ENCODE data around the gene VPS41.

VPS41 gene

DNA sequence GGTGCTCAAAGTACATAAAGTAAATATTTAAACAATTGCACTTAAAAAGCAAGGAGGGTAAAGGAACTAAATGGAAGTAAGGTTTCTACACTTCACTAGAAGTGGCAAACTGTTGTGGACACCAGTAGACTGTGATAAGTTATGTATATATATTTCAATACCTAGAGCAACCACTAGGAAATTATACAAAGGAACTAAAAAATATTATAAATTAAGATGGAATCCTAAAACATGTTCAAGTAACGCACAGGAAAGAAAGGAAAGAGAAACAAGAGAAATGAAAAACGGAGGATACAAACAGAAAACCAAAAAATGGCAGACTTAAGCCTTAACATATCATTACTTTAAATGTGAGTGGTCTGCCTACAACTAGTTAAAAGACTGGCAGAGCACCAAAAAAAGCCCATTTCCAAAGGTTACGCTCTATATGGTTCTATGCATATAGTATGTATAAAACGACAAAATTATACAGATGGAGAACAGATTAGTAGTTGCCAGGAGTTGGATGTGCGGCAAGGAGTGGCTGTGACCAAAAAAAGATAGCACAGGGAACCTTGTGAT lies 19.0 kb downstream of the VPS41 start:
- no peak for DNase-seq (ENCODE audit: low read depth)
- TF ChIP-seq, protein P1, sequence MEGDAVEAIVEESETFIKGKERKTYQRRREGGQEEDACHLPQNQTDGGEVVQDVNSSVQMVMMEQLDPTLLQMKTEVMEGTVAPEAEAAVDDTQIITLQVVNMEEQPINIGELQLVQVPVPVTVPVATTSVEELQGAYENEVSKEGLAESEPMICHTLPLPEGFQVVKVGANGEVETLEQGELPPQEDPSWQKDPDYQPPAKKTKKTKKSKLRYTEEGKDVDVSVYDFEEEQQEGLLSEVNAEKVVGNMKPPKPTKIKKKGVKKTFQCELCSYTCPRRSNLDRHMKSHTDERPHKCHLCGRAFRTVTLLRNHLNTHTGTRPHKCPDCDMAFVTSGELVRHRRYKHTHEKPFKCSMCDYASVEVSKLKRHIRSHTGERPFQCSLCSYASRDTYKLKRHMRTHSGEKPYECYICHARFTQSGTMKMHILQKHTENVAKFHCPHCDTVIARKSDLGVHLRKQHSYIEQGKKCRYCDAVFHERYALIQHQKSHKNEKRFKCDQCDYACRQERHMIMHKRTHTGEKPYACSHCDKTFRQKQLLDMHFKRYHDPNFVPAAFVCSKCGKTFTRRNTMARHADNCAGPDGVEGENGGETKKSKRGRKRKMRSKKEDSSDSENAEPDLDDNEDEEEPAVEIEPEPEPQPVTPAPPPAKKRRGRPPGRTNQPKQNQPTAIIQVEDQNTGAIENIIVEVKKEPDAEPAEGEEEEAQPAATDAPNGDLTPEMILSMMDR (IDR thresholded peaks at IDR 0.05; ENCODE audit: low read length, missing control alignments) = peak; percentile 18
- H3K4me3 ChIP-seq (replicated peaks; ENCODE audit: low read depth, low read length) = no peak overlapping the region

DNA sequence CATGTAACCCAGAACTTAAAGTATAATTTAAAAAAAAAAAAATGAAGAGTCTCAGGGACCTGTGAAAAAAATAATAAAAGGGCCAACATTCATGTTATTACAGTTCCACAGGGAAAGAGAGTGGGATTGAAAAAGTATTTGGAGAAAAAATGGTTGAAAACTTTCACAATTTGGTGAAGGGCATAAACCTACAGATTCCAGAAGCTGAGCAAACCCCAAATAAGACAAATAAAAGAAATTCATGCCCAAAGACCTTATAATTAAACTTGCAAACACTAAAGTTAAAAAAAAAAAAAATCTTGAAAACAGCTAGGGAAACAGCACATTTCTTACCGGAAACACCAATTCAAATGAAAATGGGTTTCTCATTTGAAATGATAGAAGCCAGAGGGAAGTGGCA lies 19.9 kb downstream of the VPS41 start:
- TF ChIP-seq, protein P1 (IDR thresholded peaks at IDR 0.05; ENCODE audit: low read length, missing control alignments) = no peak
- no peak overlapping the region for H3K4me3 ChIP-seq (replicated peaks; ENCODE audit: low read depth, low read length)
- no peak for DNase-seq (ENCODE audit: low read depth)

DNA sequence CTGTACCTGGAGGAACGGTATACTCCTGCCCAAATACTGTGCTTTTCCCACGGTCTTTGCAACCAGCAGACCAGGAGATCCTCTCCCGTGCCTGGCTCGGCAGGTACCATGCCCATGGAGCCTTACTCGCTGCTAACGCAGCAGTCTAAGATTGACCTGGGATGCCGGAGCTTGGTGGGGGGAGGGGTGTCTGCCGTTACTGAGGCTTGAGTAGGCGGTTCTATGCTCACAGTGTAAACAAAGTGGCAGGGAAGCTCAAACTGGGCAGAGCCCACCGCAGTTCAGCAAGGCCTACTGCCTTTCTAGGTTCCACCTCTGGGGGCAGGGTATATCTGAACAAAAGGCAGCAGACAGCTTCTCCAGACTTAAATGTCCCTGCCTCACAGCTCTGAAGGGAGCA lies 22.7 kb downstream of the VPS41 start:
- TF ChIP-seq, protein P1 (IDR thresholded peaks at IDR 0.05; ENCODE audit: low read length, missing control alignments) = no peak
- no peak overlapping the region for H3K4me3 ChIP-seq (replicated peaks; ENCODE audit: low read depth, low read length)
- DNase-seq (ENCODE audit: low read depth) = no peak

DNA sequence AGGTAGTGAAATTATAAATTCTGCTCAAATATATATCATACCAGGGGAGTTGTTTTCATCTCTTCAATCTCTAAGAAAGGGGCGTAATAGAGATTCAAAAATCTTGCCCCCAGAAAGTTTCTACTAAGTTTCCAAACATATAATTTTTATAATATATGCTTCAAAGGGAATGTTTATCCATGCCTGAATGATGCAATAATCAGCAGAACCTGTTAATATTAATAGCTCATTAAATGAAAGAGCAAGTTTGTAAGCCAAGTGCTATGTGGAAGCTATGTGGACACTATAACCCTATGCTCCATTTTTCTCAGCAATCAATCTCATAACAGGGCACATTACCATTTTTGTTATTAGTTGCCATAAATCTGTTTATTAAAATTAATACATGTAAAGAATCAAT lies 25.3 kb downstream of the VPS41 start:
- no peak for DNase-seq (ENCODE audit: low read depth)
- H3K4me3 ChIP-seq (replicated peaks; ENCODE audit: low read depth, low read length) = no peak overlapping the region
- TF ChIP-seq, protein P1 (IDR thresholded peaks at IDR 0.05; ENCODE audit: low read length, missing control alignments) = no peak

DNA sequence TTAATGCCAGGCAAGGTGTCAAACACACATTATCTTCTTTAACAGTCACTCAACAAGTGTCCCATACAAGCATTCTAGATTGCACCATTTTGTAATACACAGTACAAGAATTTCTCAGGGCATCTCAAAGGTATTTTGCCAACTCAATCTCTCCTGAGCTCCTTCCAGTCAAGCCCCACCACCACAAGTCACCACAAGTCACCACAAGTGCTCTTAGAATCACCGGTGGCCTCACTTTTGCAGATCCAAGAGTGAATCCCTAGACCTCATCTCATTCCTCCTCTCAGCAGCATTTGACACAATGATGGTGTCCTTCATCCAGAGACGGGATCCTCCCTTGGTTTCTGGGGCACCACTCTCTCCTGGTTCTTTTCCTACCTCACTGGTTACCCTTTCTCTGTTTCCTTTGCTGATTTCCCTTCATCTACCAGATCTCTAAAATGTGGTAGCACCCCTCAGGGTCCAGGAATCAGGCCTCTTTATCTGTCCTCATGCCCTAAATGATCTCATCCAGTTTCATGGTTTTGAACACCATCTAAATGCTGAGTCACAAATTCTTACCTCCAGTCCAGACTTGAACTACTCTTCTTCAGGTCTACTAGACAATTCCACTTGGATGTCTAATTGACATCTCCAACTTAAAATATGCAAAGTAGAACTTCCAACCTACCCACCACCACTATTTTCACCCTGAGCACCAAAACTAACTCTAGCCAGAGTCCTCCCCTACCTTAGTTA lies 26.9 kb downstream of the VPS41 start:
- TF ChIP-seq, protein P1 (IDR thresholded peaks at IDR 0.05; ENCODE audit: low read length, missing control alignments) = no peak
- no peak overlapping the region for H3K4me3 ChIP-seq (replicated peaks; ENCODE audit: low read depth, low read length)
- no peak for DNase-seq (ENCODE audit: low read depth)

DNA sequence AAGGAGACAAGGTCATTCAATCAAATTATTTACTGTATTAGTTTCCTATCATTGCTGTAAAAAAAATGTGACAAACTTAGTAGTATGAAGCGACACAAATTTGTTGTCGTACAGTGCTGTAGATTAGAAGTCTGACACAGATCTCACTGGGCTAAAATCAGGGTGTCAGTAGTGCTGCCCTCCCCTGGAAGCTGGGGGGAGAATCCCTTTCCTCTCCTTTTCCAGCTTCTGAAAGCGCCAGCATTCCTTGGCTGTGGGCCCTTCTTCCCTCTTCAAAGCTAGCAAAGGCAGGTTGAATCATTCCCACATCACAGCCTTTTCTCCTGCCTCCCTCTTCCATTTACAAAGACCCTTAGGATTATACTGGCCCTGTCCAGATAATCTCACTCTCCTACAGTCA lies 28.0 kb downstream of the VPS41 start:
- H3K4me3 ChIP-seq (replicated peaks; ENCODE audit: low read depth, low read length) = no peak overlapping the region
- no peak for DNase-seq (ENCODE audit: low read depth)
- TF ChIP-seq, protein P1 (IDR thresholded peaks at IDR 0.05; ENCODE audit: low read length, missing control alignments) = no peak

DNA sequence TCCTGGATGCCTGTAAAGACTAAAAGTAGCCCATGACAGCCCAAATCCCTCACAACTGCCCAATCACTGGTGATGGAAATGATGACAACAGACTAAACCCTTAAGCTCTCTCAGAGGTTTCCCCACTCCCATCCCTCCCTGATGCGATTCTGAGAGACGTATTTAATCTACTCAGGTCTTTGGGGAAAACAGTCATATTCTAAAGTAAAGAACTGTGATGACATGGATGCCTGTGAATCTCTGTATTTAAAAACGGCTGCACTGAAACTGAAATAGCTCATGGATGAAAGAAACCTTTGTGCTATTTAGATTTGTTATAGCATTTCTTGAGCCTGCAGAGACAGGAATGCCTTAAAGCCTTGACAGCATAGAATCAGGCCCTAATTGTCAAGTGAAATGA lies 28.5 kb downstream of the VPS41 start:
- TF ChIP-seq, protein P1 (IDR thresholded peaks at IDR 0.05; ENCODE audit: low read length, missing control alignments) = no peak
- no peak for DNase-seq (ENCODE audit: low read depth)
- no peak overlapping the region for H3K4me3 ChIP-seq (replicated peaks; ENCODE audit: low read depth, low read length)
